Activated CD4-positive, alpha-beta T cell treated with anti-CD3 and anti-CD28 coated beads, Interleukin-2, amount 10 ng/mL, durations not matched to agents 7 days and 5 days (primary cell): ENCODE results near the gene SLC9A5. TPM values are rescaled to one million over a fixed set of nuclear protein-coding genes. Genes with fewer than 3 reads are reported as not detected.

Source experiments
- CTCF ChIA-PET: fragments of 350-600 bp; sonication (Branson Sonifier 250); formaldehyde crosslinking; loops from one replicate; lab custom pipeline; 2021; ENCODE audit warnings: antibody characterized with exemption; lab: Charles Lee
- POLR2A ChIA-PET: fragments of 350-600 bp; sonication (Branson Sonifier 250); formaldehyde crosslinking; loops from one replicate; lab custom pipeline; 2021; ENCODE audit warnings: antibody characterized with exemption; lab: Charles Lee
- DNase-seq: peaks from one replicate; pipeline ENCODE4 v3.0.0-alpha.2; 2020
- H3K27ac Mint-ChIP-seq: one replicate; pipeline ENCODE4 v1.8.0; 2021; ENCODE audit warnings: mild to moderate bottlenecking, moderate library complexity, mixed read lengths
- H3K27me3 Mint-ChIP-seq: one replicate; pipeline ENCODE4 v1.8.0; 2021; ENCODE audit warnings: mixed read lengths
- H3K36me3 Mint-ChIP-seq: one replicate; pipeline ENCODE4 v1.8.0; 2021; ENCODE audit warnings: low read depth, mixed read lengths
- H3K4me1 Mint-ChIP-seq: one replicate; pipeline ENCODE4 v1.8.0; 2021; ENCODE audit warnings: mixed read lengths
- H3K4me3 Mint-ChIP-seq: one replicate; pipeline ENCODE4 v1.8.0; 2021; ENCODE audit warnings: mild to moderate bottlenecking, moderate library complexity, mixed read lengths
- H3K9me3 Mint-ChIP-seq: one replicate; pipeline ENCODE4 v1.8.0; 2021; ENCODE audit warnings: mixed read lengths
- total RNA-seq, 2 experiments: library from RNA; stranded (reverse); gene quantifications; one replicate each; pipeline ENCODE4 v1.2.3, GENCODE V29; 2021

SLC9A5 gene
- total RNA-seq, 2 experiments from 2014 or later = 1.5 to 2.0 TPM

- no peak overlapping the region for H3K27ac Mint-ChIP-seq
Observed at GRCh38 chr16:67283826-67284555, 35.2 kb downstream of the SLC9A5 start.

GRCh38 chr16:67284699-67285646 lies 36.2 kb downstream of the SLC9A5 start:
- Mint-ChIP-seq H3K9me3 (no peaks in the 10 kb centered on the region), H3K4me1 (peaks cover 8% of the 10 kb centered on the region), H3K4me3 (no peak overlapping the region), H3K27me3 (no peaks in the 10 kb centered on the region), H3K27ac (no peak overlapping the region), H3K36me3 (no peaks in the 10 kb centered on the region)
- CTCF ChIA-PET = interaction anchor here (0.6 to 2.1 kb wide), 6 partner anchors 11 to 144 kb away, joined by 3 to 7 read pairs (median 4); no protein-coding TSS in a partner anchor
- POLR2A ChIA-PET = no interaction called here
- DNase-seq = no peak

More at GRCh38 chr16:67283826-67284555, 35.2 kb downstream of the SLC9A5 start:
- no peaks in the 10 kb centered on the region for H3K36me3 Mint-ChIP-seq
- H3K4me3 Mint-ChIP-seq = no peak overlapping the region
- H3K9me3 Mint-ChIP-seq = no peaks in the 10 kb centered on the region
- ChIA-PET CTCF (interaction anchor here (0.7 to 2.1 kb wide), 5 partner anchors 10 to 150 kb away, joined by 3 to 7 read pairs (median 4); partner anchors contain the start of gene FHOD1), POLR2A (no interaction called here)
- H3K4me1 Mint-ChIP-seq = peaks cover 4% of the 10 kb centered on the region
- no peaks in the 10 kb centered on the region for H3K27me3 Mint-ChIP-seq
- DNase-seq = no peak

- Mint-ChIP-seq H3K4me3 (no peak overlapping the region), H3K4me1 (peaks cover 6% of the 10 kb centered on the region), H3K36me3 (no peaks in the 10 kb centered on the region), H3K9me3 (no peaks in the 10 kb centered on the region), H3K27me3 (no peaks in the 10 kb centered on the region), H3K27ac (no peak overlapping the region)
- DNase-seq = no peak
- ChIA-PET CTCF (interaction anchor here (1.3 to 3.4 kb wide), 4 partner anchors 8 to 26 kb away, joined by 3 to 8 read pairs (median 6); no protein-coding TSS in a partner anchor), POLR2A (no interaction called here)
Observed at GRCh38 chr16:67286441-67287235, 37.9 kb downstream of the SLC9A5 start.

- no peak overlapping the region for H3K27ac Mint-ChIP-seq
- H3K9me3 Mint-ChIP-seq = no peaks in the 10 kb centered on the region
- H3K36me3 Mint-ChIP-seq = no peaks in the 10 kb centered on the region
- no peak for DNase-seq
- ChIA-PET CTCF (interaction anchor here (0.6 to 3.4 kb wide), 2 partner anchors 10 to 25 kb away, joined by 6 to 8 read pairs; no protein-coding TSS in a partner anchor), POLR2A (no interaction called here)
- no peak overlapping the region for H3K4me3 Mint-ChIP-seq
- no peaks in the 10 kb centered on the region for H3K27me3 Mint-ChIP-seq
- peaks cover 6% of the 10 kb centered on the region for H3K4me1 Mint-ChIP-seq
Observed at GRCh38 chr16:67287960-67288359, 39.2 kb downstream of the SLC9A5 start.

GRCh38 chr16:67291461-67291860 lies 42.7 kb downstream of the SLC9A5 start:
- no peak overlapping the region for H3K27ac Mint-ChIP-seq
- H3K36me3 Mint-ChIP-seq = no peaks in the 10 kb centered on the region
- peaks cover 6% of the 10 kb centered on the region for H3K4me1 Mint-ChIP-seq
- ChIA-PET CTCF (interaction anchor here (1.0 to 1.8 kb wide), 5 partner anchors 10 to 108 kb away, joined by 3 to 7 read pairs (median 4); partner anchors contain the start of gene PLEKHG4), POLR2A (interaction anchor here (0.6 kb wide), 1 partner anchor 199 kb away, joined by 3 read pairs; no protein-coding TSS in a partner anchor)
- H3K4me3 Mint-ChIP-seq = no peak overlapping the region
- H3K27me3 Mint-ChIP-seq = no peaks in the 10 kb centered on the region
- no peaks in the 10 kb centered on the region for H3K9me3 Mint-ChIP-seq
- no peak for DNase-seq

- H3K9me3 Mint-ChIP-seq = no peaks in the 10 kb centered on the region
- no peaks in the 10 kb centered on the region for H3K36me3 Mint-ChIP-seq
- CTCF ChIA-PET = interaction anchor here (1.5 kb wide), 1 partner anchor 11 kb away, joined by 4 read pairs; no protein-coding TSS in a partner anchor
- H3K27me3 Mint-ChIP-seq = no peaks in the 10 kb centered on the region
- no peak for DNase-seq
- POLR2A ChIA-PET = no interaction called here
- H3K27ac Mint-ChIP-seq = no peak overlapping the region
- peaks cover 6% of the 10 kb centered on the region for H3K4me1 Mint-ChIP-seq
- H3K4me3 Mint-ChIP-seq = no peak overlapping the region
Observed at GRCh38 chr16:67294171-67294757, 45.5 kb downstream of the SLC9A5 start.

- Mint-ChIP-seq H3K27ac (no peak overlapping the region), H3K27me3 (no peaks in the 10 kb centered on the region), H3K4me1 (no peaks in the 10 kb centered on the region), H3K4me3 (no peak overlapping the region), H3K36me3 (no peaks in the 10 kb centered on the region), H3K9me3 (no peaks in the 10 kb centered on the region)
- DNase-seq = no peak
- ChIA-PET CTCF (interaction anchor here (1.5 kb wide), 1 partner anchor 11 kb away, joined by 4 read pairs; no protein-coding TSS in a partner anchor), POLR2A (no interaction called here)
Observed at GRCh38 chr16:67294938-67295361, 46.2 kb downstream of the SLC9A5 start.

GRCh38 chr16:67296420-67296819 lies 47.6 kb downstream of the SLC9A5 start:
- Mint-ChIP-seq H3K27ac (no peak overlapping the region), H3K36me3 (no peaks in the 10 kb centered on the region), H3K27me3 (no peaks in the 10 kb centered on the region), H3K9me3 (no peaks in the 10 kb centered on the region), H3K4me1 (no peaks in the 10 kb centered on the region), H3K4me3 (no peak overlapping the region)
- CTCF ChIA-PET = interaction anchor here (1.0 kb wide), 1 partner anchor 15 kb away, joined by 3 read pairs; no protein-coding TSS in a partner anchor
- DNase-seq = no peak
- POLR2A ChIA-PET = no interaction called here

- Mint-ChIP-seq H3K27me3 (no peaks in the 10 kb centered on the region), H3K4me3 (no peak overlapping the region), H3K36me3 (no peaks in the 10 kb centered on the region), H3K27ac (no peak overlapping the region), H3K4me1 (no peaks in the 10 kb centered on the region), H3K9me3 (no peaks in the 10 kb centered on the region)
- CTCF ChIA-PET = interaction anchor here (0.9 to 1.5 kb wide), 4 partner anchors 19 to 84 kb away, joined by 3 to 4 read pairs (median 3); partner anchors contain the start of genes KCTD19, LRRC36 and PLEKHG4
- POLR2A ChIA-PET = no interaction called here
- DNase-seq = no peak
Observed at GRCh38 chr16:67298277-67298676, 49.5 kb downstream of the SLC9A5 start.

GRCh38 chr16:67299269-67299668 lies 50.5 kb downstream of the SLC9A5 start:
- Mint-ChIP-seq H3K9me3 (no peaks in the 10 kb centered on the region), H3K4me1 (no peaks in the 10 kb centered on the region), H3K27me3 (no peaks in the 10 kb centered on the region), H3K36me3 (no peaks in the 10 kb centered on the region), H3K27ac (no peak overlapping the region), H3K4me3 (no peak overlapping the region)
- POLR2A ChIA-PET = no interaction called here
- CTCF ChIA-PET = no interaction called here
- no peak for DNase-seq

- no peak for DNase-seq
- no peaks in the 10 kb centered on the region for H3K4me1 Mint-ChIP-seq
- no peak overlapping the region for H3K4me3 Mint-ChIP-seq
- H3K36me3 Mint-ChIP-seq = no peaks in the 10 kb centered on the region
- H3K9me3 Mint-ChIP-seq = no peaks in the 10 kb centered on the region
- POLR2A ChIA-PET = no interaction called here
- H3K27ac Mint-ChIP-seq = no peak overlapping the region
- CTCF ChIA-PET = interaction anchor here (1.5 kb wide), 1 partner anchor 180 kb away, joined by 3 read pairs; the partner anchor contains the start of gene ATP6V0D1
- no peaks in the 10 kb centered on the region for H3K27me3 Mint-ChIP-seq
Observed at GRCh38 chr16:67301080-67301782, 52.5 kb downstream of the SLC9A5 start.
